ENCODE results near the gene UBE2M. TPM values are rescaled to one million over a fixed set of nuclear protein-coding genes. Genes with fewer than 3 reads are reported as not detected.
A peak's percentile ranks its signal among the peaks of the same experiment; 100 is the strongest.

Gene UBE2M
- polyA plus RNA-seq, 1 experiment = 66.6 TPM

- H3K4me3 ChIP-seq (ENCODE audit: low read depth, low read length) = peak overlapping the region; percentile 71
- CTCF ChIA-PET = interaction anchor here (7.3 kb wide), 1 partner anchor 35 kb away, joined by 43 read pairs; the partner anchor contains the start of gene ZBTB45
- H3K27me3 ChIP-seq (ENCODE audit: control insufficient read depth, insufficient read depth, low read length) = no peaks in the 10 kb centered on the region
- H3K36me3 ChIP-seq (ENCODE audit: control insufficient read depth, insufficient read depth, low read length) = peaks cover 45% of the 10 kb centered on the region
- POLR2A ChIA-PET = interaction anchor here (2.2 kb wide), 1 partner anchor 10 kb away, joined by 10 read pairs; the partner anchor contains the start of gene TRIM28
- no peak for DNase-seq (ENCODE audit: low read depth)
- no peak for TF ChIP-seq CTCF (IDR thresholded peaks at IDR 0.05; ENCODE audit: insufficient read depth, low read depth, low read length)
These were observed 4.5 kb downstream of the UBE2M start for GRCh38 chr19:58553799-58554493.

GRCh38 chr19:58552655-58553054 is 5.8 kb downstream of the UBE2M start:
- Histone ChIP-seq H3K27me3 (ENCODE audit: control insufficient read depth, insufficient read depth, low read length) (no peaks in the 10 kb centered on the region), H3K36me3 (ENCODE audit: control insufficient read depth, insufficient read depth, low read length) (peaks cover 57% of the 10 kb centered on the region), H3K4me3 (ENCODE audit: low read depth, low read length) (no peak overlapping the region)
- no peak for TF ChIP-seq CTCF (IDR thresholded peaks at IDR 0.05; ENCODE audit: insufficient read depth, low read depth, low read length)
- DNase-seq (ENCODE audit: low read depth) = no peak
- POLR2A ChIA-PET = no interaction called here
- CTCF ChIA-PET = interaction anchor here (7.3 kb wide), 1 partner anchor 34 kb away, joined by 43 read pairs; the partner anchor contains the start of gene ZBTB45

- CTCF ChIA-PET = interaction anchor here (7.3 kb wide), 1 partner anchor 33 kb away, joined by 43 read pairs; the partner anchor contains the start of gene ZBTB45
- POLR2A ChIA-PET = no interaction called here
- TF ChIP-seq CTCF (IDR thresholded peaks at IDR 0.05; ENCODE audit: insufficient read depth, low read depth, low read length) = no peak
- Histone ChIP-seq H3K36me3 (ENCODE audit: control insufficient read depth, insufficient read depth, low read length) (peaks cover 65% of the 10 kb centered on the region), H3K27me3 (ENCODE audit: control insufficient read depth, insufficient read depth, low read length) (no peaks in the 10 kb centered on the region), H3K4me3 (ENCODE audit: low read depth, low read length) (no peak overlapping the region)
- DNase-seq (ENCODE audit: low read depth) = no peak
These were observed 6.6 kb downstream of the UBE2M start for GRCh38 chr19:58551577-58552471.

GRCh38 chr19:58551123-58551497 is 7.3 kb downstream of the UBE2M start:
- Histone ChIP-seq H3K27me3 (ENCODE audit: control insufficient read depth, insufficient read depth, low read length) (no peaks in the 10 kb centered on the region), H3K36me3 (ENCODE audit: control insufficient read depth, insufficient read depth, low read length) (peaks cover 59% of the 10 kb centered on the region), H3K4me3 (ENCODE audit: low read depth, low read length) (no peak overlapping the region)
- no peak for DNase-seq (ENCODE audit: low read depth)
- ChIA-PET CTCF (interaction anchor here (7.3 kb wide), 1 partner anchor 32 kb away, joined by 43 read pairs; the partner anchor contains the start of gene ZBTB45), POLR2A (no interaction called here)
- TF ChIP-seq CTCF (IDR thresholded peaks at IDR 0.05; ENCODE audit: insufficient read depth, low read depth, low read length) = no peak

Data from BJ (cell line).